Activated CD4-positive, alpha-beta T cell treated with anti-CD3 and anti-CD28 coated beads, Interleukin-2, amount 50 U/mL, for 24 hours (primary cell): ENCODE results near the gene LIMCH1.

Experiments
- DNase-seq, 2 donors: peaks; one replicate each; pipeline ENCODE4 v3.0.0-alpha.2; 2020; ENCODE audit warnings: low read depth in 1 of 2, low spot score in 1 of 2

The LIMCH1 gene

DNA sequence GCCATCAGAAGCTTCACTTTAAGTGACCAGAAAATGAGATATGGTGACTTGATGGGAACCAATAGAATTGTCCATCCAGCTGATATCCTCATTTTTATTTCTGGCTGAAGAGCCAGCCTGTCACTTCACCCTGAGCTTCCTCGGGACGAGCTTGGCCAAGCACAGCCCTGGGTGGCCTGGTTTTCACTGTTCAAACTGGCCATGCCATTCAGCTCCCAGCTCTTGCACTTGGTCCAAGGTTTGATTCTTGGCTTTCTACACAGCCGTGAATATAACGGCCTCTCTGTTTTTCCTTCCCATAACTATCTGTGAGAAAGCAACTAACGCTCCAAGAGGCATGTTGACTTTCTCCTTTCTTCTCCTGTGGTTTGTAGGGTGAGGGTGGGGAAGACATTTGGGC lies 71.9 kb downstream of the LIMCH1 start:
- no peak for DNase-seq

GRCh38 chr4:41610474-41610873 lies 72.5 kb downstream of the LIMCH1 start:
- DNase-seq, result no peak

DNA sequence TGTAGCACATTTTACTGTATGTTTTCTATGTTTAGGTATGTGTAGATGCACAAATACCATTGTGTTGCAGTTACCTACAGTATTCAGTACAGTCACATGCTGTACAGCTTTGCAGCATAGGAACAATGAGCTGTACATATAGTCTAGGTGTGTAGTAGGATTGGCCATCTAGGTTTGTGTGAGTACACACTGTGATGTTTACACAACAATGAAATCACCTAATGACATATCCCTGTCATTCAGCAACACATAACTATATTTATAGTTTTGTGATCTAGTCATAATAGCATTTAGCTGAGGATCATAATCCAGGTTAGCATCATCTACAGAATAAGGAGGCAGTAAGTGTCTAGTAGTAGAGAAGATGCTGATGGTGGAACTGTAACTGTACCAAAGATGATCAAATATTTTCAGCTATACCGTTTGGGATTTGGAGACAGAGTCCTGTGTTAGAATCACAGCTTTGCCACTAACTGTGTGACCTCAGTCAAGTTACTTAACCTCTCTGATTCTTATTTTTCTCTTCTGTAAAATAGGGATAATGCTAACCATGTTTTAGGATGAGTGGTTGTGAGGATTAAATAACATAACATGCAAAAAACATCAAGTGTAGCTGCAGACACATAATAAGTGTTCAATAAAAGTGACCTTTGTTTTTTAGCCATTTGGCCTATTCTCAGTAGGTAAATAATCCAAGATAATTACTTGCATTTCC lies 73.3 kb downstream of the LIMCH1 start:
- DNase-seq, result no peak

DNA sequence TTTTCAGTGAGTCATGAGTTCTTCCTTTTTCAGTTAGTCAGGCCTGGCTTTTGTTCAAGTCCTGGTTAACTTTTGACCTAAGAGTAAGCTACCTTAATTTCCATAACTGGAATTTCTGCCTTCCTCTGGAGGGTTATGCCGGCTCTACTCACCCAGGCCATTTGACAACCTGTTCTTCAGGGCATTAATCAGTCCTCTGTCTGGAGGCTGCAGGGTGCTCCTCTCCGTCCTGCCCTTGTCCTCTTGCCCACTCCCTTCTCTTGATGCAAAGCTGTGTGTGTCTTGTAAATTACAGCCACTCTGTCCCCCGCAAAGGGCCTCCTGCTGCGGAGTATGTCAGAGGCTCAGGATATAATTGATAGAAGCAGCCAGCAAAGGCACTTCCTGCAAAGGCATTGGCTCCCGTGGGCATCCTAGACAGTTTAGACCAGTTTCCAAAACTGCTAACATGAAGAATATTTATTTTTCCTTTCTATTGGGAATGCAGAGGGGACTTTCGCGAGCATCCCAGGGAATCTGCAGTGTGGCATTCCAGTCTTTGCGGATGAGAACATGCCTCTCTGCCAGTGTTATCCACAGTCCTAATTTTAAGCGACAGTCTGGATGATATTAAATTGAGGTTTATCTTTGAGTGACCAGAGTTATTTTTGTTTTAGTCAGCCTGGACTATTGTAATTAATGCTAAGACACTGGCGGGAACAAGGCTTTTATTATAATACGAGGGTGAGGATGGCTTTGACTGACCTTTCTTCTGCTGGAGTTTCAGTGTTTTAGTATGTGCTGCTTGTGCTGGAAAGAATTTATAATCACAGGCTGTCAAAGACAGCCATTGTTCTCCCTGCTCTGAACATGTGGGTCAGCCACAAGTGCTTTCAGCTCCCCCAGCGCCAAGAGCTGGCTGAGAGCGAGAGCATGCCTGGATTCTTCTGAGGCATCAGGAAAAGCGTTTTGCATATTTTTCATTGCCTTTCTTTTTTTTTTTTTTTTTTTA lies 74.2 kb downstream of the LIMCH1 start:
- no peak for DNase-seq

DNA sequence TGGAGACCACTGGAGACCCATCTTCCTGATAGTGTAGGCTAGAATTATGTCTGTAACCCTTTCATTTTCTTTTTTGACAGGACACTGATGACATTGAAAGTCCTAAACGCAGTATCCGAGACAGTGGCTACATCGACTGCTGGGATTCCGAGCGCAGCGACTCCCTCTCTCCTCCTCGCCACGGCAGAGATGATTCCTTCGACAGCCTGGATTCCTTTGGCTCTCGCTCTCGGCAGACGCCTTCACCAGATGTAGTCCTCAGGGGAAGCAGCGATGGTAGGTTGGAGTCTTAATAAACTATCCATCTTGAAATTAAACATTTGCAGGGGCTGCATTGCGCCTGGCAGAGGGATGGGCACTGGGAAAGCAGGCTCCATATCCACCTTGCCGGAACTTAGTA lies 75.4 kb downstream of the LIMCH1 start:
- DNase-seq, result no peak

- DNase-seq, result no peak
Observed at GRCh38 chr4:41613821-41614220, 75.9 kb downstream of the LIMCH1 start.

GRCh38 chr4:41614519-41614918 lies 76.6 kb downstream of the LIMCH1 start:
- no peak for DNase-seq

GRCh38 chr4:41619161-41619560 lies 81.2 kb downstream of the LIMCH1 start:
- DNase-seq, result no peak

GRCh38 chr4:41620594-41621256 lies 82.8 kb downstream of the LIMCH1 start:
- DNase-seq, result no peak

DNA sequence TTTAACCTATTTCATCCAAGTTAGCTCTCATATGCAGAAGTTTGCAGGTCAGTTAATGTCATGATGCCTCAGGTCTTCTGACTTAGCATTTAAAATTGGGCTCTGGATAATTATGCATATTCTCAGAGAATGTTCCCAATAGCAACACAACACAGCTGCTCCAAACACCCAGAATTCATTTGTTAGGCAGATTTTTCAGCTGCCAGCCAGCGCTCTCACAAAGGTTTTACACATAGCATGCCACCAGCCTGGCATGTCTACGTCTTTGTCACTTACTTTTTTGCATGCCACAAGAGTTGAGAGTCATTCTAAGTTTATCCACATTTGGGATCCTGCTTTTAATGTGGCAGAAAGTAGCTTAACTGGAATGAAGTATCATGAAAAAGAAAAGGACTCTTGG lies 84.8 kb downstream of the LIMCH1 start:
- no peak for DNase-seq

GRCh38 chr4:41624765-41625164 lies 86.8 kb downstream of the LIMCH1 start:
- no peak for DNase-seq

GRCh38 chr4:41625531-41625930 lies 87.6 kb downstream of the LIMCH1 start:
- no peak for DNase-seq

- DNase-seq, result no peak
Observed at GRCh38 chr4:41628936-41629335, 91.0 kb downstream of the LIMCH1 start.

- no peak for DNase-seq
Observed at GRCh38 chr4:41631523-41631922, 93.6 kb downstream of the LIMCH1 start.

- DNase-seq, result no peak
Observed at GRCh38 chr4:41632481-41633073, 94.6 kb downstream of the LIMCH1 start.

DNA sequence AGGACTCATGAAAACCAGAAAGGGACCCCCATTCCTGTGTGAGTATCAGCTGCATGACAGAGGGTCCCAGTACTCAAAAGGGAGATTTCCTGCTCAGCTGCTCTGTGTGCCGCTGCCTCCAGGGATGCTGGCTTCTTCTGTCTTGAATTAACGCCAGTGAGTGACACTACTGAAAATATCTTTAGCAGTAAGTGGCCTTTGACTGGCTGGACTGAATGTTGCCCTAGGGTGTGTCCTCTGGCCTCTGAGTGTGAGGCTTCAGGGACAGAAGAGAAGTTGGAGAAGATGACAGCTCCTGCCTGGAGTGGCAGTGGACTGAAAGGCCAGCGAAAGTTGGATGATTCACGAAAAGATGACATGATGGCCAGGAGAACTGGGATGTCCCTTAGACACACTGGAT lies 95.4 kb downstream of the LIMCH1 start:
- no peak for DNase-seq

DNA sequence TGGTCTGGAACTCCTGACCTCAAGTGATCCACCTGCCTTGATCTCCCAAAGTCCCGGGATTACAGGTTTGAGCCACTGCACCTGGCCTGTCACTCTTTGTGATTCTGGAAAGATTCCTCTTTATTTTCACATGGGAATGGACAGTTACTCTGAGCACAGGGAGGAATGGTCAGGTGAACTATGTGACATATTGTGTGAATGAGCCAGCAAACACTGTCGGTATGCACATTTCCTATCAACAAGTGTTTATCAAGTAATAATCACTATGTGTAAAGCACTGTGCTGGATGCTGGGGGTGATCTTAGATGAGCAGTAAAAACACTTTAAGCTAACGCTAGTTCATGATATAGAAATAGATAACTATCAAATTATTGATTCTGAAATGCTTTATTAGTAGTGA lies 97.5 kb downstream of the LIMCH1 start:
- no peak for DNase-seq

DNA sequence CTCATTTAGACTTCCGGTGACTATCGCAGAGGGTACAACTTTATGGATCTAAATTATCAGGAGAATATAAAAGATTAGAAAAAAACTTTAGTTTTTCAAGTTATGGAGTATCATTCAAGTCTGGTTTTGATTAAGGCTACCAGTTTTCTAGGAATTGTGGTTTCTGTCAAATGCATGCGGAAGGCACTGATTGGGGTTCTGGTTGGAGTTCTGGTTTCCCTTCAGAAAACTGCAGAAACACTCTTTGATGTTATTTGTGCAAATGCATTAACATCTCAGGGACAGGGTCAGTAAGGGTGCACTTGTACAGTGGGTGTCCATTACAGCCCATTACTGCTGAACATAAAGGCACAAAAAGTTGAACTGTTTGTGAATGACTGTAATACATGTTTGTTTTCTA lies 100.2 kb downstream of the LIMCH1 start:
- no peak for DNase-seq

DNA sequence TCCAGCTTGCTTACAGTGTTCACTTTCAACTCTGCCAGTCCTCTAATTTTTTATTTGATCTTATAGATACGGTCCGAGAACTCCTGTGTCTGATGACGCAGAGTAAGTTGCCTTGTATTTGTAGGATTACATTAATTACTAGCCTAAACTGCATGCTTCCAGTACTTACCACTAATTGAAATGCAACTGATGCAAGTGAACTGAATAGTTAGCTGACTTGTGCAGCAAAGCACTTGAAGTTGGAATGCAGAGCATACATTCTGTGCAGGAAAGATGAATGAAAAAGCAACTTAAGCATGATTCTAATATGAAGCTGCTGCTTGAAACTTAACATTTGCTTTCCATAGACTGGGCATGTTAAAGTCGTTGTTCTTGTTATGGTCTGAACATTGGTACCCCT lies 100.9 kb downstream of the LIMCH1 start:
- no peak for DNase-seq

GRCh38 chr4:41639291-41639690 lies 101.3 kb downstream of the LIMCH1 start:
- DNase-seq, result no peak

DNA sequence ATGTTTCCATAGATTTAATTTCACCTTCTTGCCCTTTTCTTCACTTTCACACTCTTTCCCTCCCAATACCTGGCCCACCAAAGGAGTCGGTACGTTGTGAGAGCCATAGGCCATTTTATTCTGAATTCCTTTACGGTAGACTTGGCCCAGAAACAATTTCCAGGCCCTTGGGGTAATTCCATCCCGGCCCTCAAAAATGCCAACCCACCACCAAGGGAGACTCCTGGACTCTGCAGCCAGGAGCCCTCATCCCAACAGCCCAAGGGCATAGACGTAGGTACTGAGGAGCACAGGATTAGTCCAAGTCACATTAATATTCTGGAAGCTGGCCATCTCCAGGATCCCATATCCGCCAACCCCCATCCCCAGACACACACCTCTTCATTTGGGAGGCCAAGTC lies 102.9 kb downstream of the LIMCH1 start:
- no peak for DNase-seq
